Chondrocyte (in vitro differentiated cells): ENCODE results near the gene SLC25A17. TPM values are rescaled to one million over a fixed set of nuclear protein-coding genes. Genes with fewer than 3 reads are reported as not detected.
A peak's percentile ranks its signal among the peaks of the same experiment; 100 is the strongest.
"Not testable (repeated sequence)": the region's sequence is repeated elsewhere in the genome, so short reads cannot be mapped to it uniquely, and the experiment has no call there.

Experiments
- DNase-seq: peaks from one replicate; pipeline ENCODE4 v3.0.0; 2021; ENCODE audit warnings: mixed read lengths, low spot score
- H3K27ac Mint-ChIP-seq: one replicate; pipeline ENCODE4 v1.8.0; 2021; ENCODE audit warnings: mild to moderate bottlenecking, moderate library complexity, mixed read lengths; ENCODE audit not compliant: unreplicated experiment
- H3K27me3 Mint-ChIP-seq: 2 replicates; pipeline ENCODE4 v1.8.0; 2021; ENCODE audit warnings: low read depth, mixed read lengths
- H3K36me3 Mint-ChIP-seq: 2 replicates; pipeline ENCODE4 v1.8.0; 2021; ENCODE audit warnings: low read depth, mixed read lengths
- H3K4me1 Mint-ChIP-seq: 2 replicates; pipeline ENCODE4 v1.8.0; 2021; ENCODE audit warnings: low read depth, mild to moderate bottlenecking, mixed read lengths
- H3K4me3 Mint-ChIP-seq: one replicate; pipeline ENCODE4 v1.8.0; 2021; ENCODE audit warnings: mild to moderate bottlenecking, moderate library complexity, mixed read lengths; ENCODE audit not compliant: unreplicated experiment
- H3K9me3 Mint-ChIP-seq: 2 replicates; pipeline ENCODE4 v1.8.0; 2021; ENCODE audit warnings: low read depth, mixed read lengths
- long read RNA-seq: library from polyadenylated mRNA; stranded (forward); transcript quantifications from one replicate; pipeline ENCODE4 v2.0.0, GENCODE V29; 2021
- total RNA-seq: library from RNA; stranded (reverse); gene quantifications from 3 replicates; pipeline ENCODE4 v1.2.1, GENCODE V29; 2021
- TF ChIP-seq, protein P1 (sequence below): fragments of 200-600 bp; sonication (generic); IDR thresholded peaks from 2 replicates; pipeline ENCODE4 v1.5.0; 2021; ENCODE audit warnings: antibody characterized with exemption, mild to moderate bottlenecking, moderate library complexity

Gene SLC25A17
- total RNA-seq: 17.4 to 19.2 TPM (median 18.5 TPM) in 3 replicates
- long read RNA-seq, transcript SLC25A17-210 (9 exons, 2,262 nt): major isoform, 17 of 24 reads
- long read RNA-seq, partial matches to known transcripts: 1 of 24 reads
- long read RNA-seq, other reads (novel, unspliced or antisense): 5 of 24 reads

- TF ChIP-seq, protein P1, sequence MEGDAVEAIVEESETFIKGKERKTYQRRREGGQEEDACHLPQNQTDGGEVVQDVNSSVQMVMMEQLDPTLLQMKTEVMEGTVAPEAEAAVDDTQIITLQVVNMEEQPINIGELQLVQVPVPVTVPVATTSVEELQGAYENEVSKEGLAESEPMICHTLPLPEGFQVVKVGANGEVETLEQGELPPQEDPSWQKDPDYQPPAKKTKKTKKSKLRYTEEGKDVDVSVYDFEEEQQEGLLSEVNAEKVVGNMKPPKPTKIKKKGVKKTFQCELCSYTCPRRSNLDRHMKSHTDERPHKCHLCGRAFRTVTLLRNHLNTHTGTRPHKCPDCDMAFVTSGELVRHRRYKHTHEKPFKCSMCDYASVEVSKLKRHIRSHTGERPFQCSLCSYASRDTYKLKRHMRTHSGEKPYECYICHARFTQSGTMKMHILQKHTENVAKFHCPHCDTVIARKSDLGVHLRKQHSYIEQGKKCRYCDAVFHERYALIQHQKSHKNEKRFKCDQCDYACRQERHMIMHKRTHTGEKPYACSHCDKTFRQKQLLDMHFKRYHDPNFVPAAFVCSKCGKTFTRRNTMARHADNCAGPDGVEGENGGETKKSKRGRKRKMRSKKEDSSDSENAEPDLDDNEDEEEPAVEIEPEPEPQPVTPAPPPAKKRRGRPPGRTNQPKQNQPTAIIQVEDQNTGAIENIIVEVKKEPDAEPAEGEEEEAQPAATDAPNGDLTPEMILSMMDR: peak; percentile 76
- H3K4me1 Mint-ChIP-seq: peaks cover 28% of the 10 kb centered on the region
- peak within 1 kb of the TSS; percentile 93 for H3K27ac Mint-ChIP-seq
- peak within 1 kb of the TSS; percentile 96 for H3K4me3 Mint-ChIP-seq
- no peaks in the 10 kb centered on the region for H3K27me3 Mint-ChIP-seq
- peaks cover 3% of the 10 kb centered on the region for H3K36me3 Mint-ChIP-seq
- no peaks in the 10 kb centered on the region for H3K9me3 Mint-ChIP-seq
- DNase-seq: no peak
Measured at GRCh38 chr22:40818747-40819598, at the start of gene SLC25A17. TSS of gene SLC25A17 (minus strand) at chr22:40819346. CDS start at chr22:40819248, 98 bp downstream.

GRCh38 chr22:40868379-40868778, 49.2 kb upstream of the SLC25A17 start:
- not testable (repeated sequence) for DNase-seq, H3K4me3 Mint-ChIP-seq, H3K9me3 Mint-ChIP-seq, H3K36me3 Mint-ChIP-seq, H3K4me1 Mint-ChIP-seq, H3K27ac Mint-ChIP-seq, H3K27me3 Mint-ChIP-seq

DNA sequence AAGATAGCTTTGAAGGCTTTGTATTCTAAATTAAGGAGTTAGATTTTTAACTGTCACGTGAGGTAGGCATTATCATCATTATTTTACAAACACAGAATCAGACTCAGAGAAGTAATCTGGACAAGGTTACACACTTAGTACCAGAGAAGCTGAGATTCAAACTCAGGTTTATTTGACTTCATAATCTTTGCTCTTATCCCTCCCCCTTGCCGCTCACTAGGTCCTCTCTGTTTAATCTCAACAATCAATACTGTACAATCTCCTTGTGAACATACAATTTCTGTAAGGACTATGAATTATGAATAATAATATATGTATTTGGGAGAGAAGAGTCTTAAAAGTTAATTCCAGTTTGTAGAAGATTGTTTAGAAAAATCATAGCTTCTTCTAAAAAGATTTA, 48.0 kb upstream of the SLC25A17 start:
- H3K4me1 Mint-ChIP-seq: no peaks in the 10 kb centered on the region
- TF ChIP-seq, protein P1: no peak
- H3K4me3 Mint-ChIP-seq: no peak overlapping the region
- H3K27me3 Mint-ChIP-seq: no peaks in the 10 kb centered on the region
- H3K36me3 Mint-ChIP-seq: no peaks in the 10 kb centered on the region
- H3K9me3 Mint-ChIP-seq: no peaks in the 10 kb centered on the region
- no peak for DNase-seq
- no peak overlapping the region for H3K27ac Mint-ChIP-seq

GRCh38 chr22:40862537-40862936, 43.4 kb upstream of the SLC25A17 start:
- H3K36me3 Mint-ChIP-seq: peaks cover 1% of the 10 kb centered on the region
- H3K9me3 Mint-ChIP-seq: no peaks in the 10 kb centered on the region
- TF ChIP-seq, protein P1: no peak
- H3K4me1 Mint-ChIP-seq: peaks cover 20% of the 10 kb centered on the region
- DNase-seq: no peak
- no peak overlapping the region for H3K27ac Mint-ChIP-seq
- no peak overlapping the region for H3K4me3 Mint-ChIP-seq
- H3K27me3 Mint-ChIP-seq: no peaks in the 10 kb centered on the region

DNA sequence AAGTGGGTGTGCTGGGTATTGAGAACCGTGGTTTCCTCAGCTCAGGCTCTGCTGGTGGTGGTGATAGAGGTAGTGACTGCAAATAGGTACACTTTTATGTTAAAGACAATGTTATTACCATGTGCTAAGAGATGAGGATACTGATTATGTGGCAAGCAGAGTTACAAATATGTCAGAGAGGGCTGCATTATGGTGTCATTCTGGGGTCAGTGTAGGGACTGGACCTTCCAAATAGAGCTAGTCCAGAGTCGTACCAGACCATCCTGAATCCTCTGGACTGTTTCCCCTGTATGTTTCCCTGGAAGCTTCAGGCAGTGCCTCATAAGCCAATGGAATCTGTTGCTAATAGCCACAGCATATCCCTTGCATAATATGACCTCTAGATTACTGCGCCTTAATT, 42.9 kb upstream of the SLC25A17 start, which contains the start of gene DNAJB7:
Gene DNAJB7, minus strand, starts transcription at position 101 of the 400 bp plus-strand sequence. CDS start 119 bp downstream, outside the sequence.
- TF ChIP-seq, protein P1: no peak
- Mint-ChIP-seq H3K9me3 (no peaks in the 10 kb centered on the region), H3K27ac (no peak within 1 kb of the TSS), H3K36me3 (peaks cover 1% of the 10 kb centered on the region), H3K4me3 (no peak within 1 kb of the TSS), H3K4me1 (peaks cover 23% of the 10 kb centered on the region), H3K27me3 (no peaks in the 10 kb centered on the region)
- no peak for DNase-seq
